Measurements from ENCODE around the gene MAGED2.

The MAGED2 gene

DNA sequence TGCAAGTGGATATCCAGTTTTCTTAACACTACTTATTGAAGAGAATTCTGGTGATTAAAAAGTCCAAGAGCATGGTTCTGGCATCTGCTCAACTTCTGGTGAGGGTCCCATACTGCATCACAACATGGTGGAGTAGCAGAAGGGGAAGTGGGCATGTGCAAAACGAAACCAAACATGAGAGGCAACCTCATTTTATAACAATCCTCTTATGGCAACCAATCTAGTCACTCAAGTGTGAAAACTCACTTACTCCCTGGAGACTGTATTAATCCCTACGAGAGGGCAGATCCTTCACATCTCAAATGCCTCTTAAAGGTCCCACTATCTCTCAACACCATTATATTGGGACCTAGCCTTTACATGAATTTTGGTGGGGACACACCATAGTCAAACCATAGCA, 57.7 kb downstream of the MAGED2 start:
- no peak overlapping the region for H3K9ac ChIP-seq (ENCODE audit: low read depth, low read length)
- no peaks in the 10 kb centered on the region for H3K9me3 ChIP-seq (ENCODE audit: insufficient read depth, low read depth, low read length)
- no peak overlapping the region for H3K4me3 ChIP-seq (ENCODE audit: low read length)
- no peak overlapping the region for H3K27ac ChIP-seq (ENCODE audit: low read depth, low read length)
- no peaks in the 10 kb centered on the region for H3K4me1 ChIP-seq (ENCODE audit: insufficient read depth, low read length)
- H3K36me3 ChIP-seq (ENCODE audit: insufficient read depth, low read length): no peaks in the 10 kb centered on the region
- no peaks in the 10 kb centered on the region for H3K27me3 ChIP-seq (ENCODE audit: insufficient read depth, low read length)
- 70% methylated on average over 2 of the region's 2 CpGs for WGBS
